Dendritic cell treated with granulocyte-macrophage colony-stimulating factor and Interleukin-4, amounts not matched to agents 40 ng/mL and 50 ng/mL, for 4 days (primary cell): ENCODE results near the gene RDH16.
"Not testable (repeated sequence)": the region's sequence is repeated elsewhere in the genome, so short reads cannot be mapped to it uniquely, and the experiment has no call there.

Experiments used
- H3K27ac Mint-ChIP-seq: one replicate; pipeline ENCODE4 v1.8.0; 2022; ENCODE audit warnings: mild to moderate bottlenecking, mixed read lengths
- H3K27me3 Mint-ChIP-seq: one replicate; pipeline ENCODE4 v1.8.0; 2022; ENCODE audit warnings: mild to moderate bottlenecking, mixed read lengths
- H3K36me3 Mint-ChIP-seq: one replicate; pipeline ENCODE4 v1.8.0; 2022; ENCODE audit warnings: low read depth, mixed read lengths
- H3K4me1 Mint-ChIP-seq: one replicate; pipeline ENCODE4 v1.8.0; 2022; ENCODE audit warnings: low read depth, mixed read lengths
- H3K4me3 Mint-ChIP-seq: one replicate; pipeline ENCODE4 v1.8.0; 2022; ENCODE audit warnings: mild to moderate bottlenecking, moderate library complexity, mixed read lengths
- H3K9me3 Mint-ChIP-seq: one replicate; pipeline ENCODE4 v1.8.0; 2022; ENCODE audit warnings: mixed read lengths
- intact Hi-C: fragments of 100-400 bp; cut with micrococcal nuclease; formaldehyde crosslinking; loops from one replicate; pipeline ENCODE4 v1.15.0; 2022

The RDH16 gene

DNA sequence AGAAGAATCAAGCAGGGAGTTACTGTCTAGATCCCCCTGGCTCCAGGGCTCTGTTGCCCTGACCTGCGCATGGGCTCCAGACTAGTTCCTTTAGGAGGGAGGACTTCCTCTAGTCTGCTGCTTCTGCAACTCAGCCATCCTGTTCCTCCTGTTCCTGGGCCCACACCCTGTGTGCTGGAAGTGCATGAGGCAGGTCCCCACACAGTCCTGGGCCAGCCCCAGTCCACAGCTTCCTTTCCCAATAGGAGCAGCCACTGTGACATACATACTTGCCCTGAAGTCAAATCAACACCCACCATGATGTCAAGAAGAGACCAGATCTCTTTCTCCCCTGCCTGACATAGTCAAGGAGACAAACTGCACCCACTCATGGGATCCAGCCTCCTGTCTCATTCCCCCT is 24.5 kb downstream of the RDH16 start:
- Mint-ChIP-seq H3K4me1 (peaks cover 58% of the 10 kb centered on the region), H3K36me3 (no peaks in the 10 kb centered on the region), H3K9me3 (no peaks in the 10 kb centered on the region), H3K27ac (peak overlapping the region; percentile 90), H3K27me3 (peaks cover 7% of the 10 kb centered on the region), H3K4me3 (no peak overlapping the region)
- intact Hi-C loops: no loop called here

DNA sequence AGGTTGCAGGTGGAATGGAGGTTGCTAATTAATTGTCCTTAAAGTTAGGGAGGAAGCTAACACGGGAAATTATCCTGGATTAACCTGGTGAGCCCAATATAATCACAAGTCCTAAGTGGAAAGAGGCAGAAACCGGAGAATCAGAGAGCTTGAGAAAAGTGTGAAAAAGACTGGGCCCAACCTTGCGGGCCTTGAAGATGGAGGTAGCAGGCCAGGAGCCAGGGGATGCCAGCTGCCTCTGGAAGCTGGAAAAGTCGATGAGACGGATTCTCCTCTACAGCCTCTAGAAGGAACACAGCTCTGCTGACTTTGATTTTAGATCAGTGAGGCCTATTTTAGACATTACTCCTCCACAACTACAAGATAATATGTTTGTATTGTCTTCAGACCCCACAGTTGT is 25.3 kb downstream of the RDH16 start:
- peaks cover 59% of the 10 kb centered on the region for H3K4me1 Mint-ChIP-seq
- no peaks in the 10 kb centered on the region for H3K9me3 Mint-ChIP-seq
- H3K27me3 Mint-ChIP-seq: peaks cover 8% of the 10 kb centered on the region
- H3K27ac Mint-ChIP-seq: peak overlapping the region; percentile 90
- intact Hi-C loops: no loop called here
- no peak overlapping the region for H3K4me3 Mint-ChIP-seq
- no peaks in the 10 kb centered on the region for H3K36me3 Mint-ChIP-seq

DNA sequence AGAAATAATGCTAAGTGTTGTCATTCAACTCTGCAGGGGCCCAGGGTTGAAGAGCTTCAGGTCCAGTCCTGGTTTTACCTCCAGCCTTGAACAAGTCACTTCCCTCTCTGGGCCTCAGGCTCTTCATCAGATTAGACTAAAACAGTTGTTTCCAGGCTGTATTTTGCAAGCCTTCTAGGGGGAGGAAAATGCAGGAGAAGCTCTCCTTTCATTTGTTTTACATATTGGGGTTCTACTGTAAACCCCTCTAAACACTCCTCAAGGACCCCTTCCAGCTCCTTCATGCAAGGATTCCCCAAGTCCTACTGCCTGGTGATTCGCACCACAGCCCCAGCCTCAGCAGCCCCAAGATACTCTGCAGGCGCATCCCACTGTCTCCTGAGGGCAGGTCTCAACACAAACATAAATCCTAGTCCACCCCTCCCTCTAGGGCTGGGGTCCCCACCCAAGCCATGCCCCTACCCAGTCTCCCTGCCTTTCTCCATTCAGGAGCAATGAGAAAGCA is 25.9 kb downstream of the RDH16 start:
- H3K27ac Mint-ChIP-seq: peak overlapping the region; percentile 90
- H3K9me3 Mint-ChIP-seq: no peaks in the 10 kb centered on the region
- no peaks in the 10 kb centered on the region for H3K36me3 Mint-ChIP-seq
- H3K4me3 Mint-ChIP-seq: peak overlapping the region; percentile 55
- peaks cover 59% of the 10 kb centered on the region for H3K4me1 Mint-ChIP-seq
- intact Hi-C loops: no loop called here
- H3K27me3 Mint-ChIP-seq: peaks cover 6% of the 10 kb centered on the region

DNA sequence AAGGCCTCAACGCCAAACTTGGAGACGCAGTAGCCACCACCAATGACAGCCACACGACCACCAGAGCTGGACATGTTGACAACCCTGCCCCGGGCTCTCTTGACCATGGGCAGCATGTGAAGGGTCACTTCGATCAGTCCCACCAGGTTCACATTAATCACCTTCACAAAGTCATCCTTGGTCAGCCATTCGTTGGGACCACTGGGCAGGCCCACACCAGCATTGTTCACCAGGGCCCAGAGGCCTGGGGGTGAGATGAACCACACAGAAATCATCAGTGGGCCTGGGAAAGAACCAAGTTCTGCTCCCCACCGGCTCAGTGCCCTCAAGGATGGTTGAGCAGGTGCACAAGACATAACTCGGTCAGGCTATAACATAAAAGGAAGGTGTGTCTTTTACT is 27.2 kb downstream of the RDH16 start:
- H3K4me1 Mint-ChIP-seq: peaks cover 58% of the 10 kb centered on the region
- peaks cover 6% of the 10 kb centered on the region for H3K27me3 Mint-ChIP-seq
- no peaks in the 10 kb centered on the region for H3K36me3 Mint-ChIP-seq
- intact Hi-C loops: no loop called here
- H3K27ac Mint-ChIP-seq: peak overlapping the region; percentile 39
- H3K4me3 Mint-ChIP-seq: no peak overlapping the region
- H3K9me3 Mint-ChIP-seq: no peaks in the 10 kb centered on the region

DNA sequence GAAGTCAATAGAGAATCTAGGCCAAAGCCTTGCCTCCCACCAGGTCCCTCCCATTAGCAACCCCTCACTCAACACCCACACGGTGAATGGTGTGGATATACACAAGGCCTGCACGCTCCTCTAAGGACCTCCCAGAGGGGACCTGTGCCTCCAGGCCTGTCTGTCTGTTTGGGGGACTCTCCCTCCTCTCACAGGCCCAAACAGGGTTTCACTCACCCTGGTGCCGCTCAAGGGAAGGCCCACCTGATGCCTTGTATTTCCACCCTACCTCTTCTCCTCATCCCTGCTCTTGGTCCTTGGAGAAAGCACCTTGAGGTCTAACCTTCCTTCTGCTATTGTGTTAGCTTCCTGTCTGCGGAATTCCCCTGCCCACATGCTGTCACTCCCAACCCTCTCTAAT is 27.6 kb downstream of the RDH16 start:
- Mint-ChIP-seq H3K4me3 (no peak overlapping the region), H3K9me3 (no peaks in the 10 kb centered on the region), H3K4me1 (peaks cover 53% of the 10 kb centered on the region), H3K36me3 (no peaks in the 10 kb centered on the region), H3K27me3 (peaks cover 6% of the 10 kb centered on the region), H3K27ac (peak overlapping the region; percentile 39)
- intact Hi-C loops: no loop called here

DNA sequence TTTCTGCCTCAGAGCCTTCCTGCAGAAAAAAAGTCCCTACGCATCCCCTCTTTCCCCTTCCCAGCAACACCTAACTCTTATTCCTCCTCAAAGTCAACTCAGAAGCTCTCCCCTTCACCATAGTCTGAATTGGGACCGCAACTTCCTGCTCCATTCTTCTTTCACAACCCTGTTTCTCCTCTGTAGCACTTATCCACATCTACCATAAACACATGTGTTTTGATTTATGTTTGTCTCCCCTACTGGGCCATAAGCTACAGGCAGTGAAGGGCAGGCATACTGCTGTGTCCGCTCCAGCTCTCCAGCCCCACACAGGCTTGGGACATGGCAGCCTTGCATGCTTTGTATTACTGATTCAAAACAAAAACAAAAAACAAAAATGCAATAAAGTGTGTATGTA is 29.1 kb downstream of the RDH16 start:
- Mint-ChIP-seq H3K36me3 (no peaks in the 10 kb centered on the region), H3K4me3 (no peak overlapping the region), H3K4me1 (peaks cover 39% of the 10 kb centered on the region), H3K9me3 (no peaks in the 10 kb centered on the region), H3K27me3 (peaks cover 6% of the 10 kb centered on the region), H3K27ac (no peak overlapping the region)
- intact Hi-C loops: no loop called here

DNA sequence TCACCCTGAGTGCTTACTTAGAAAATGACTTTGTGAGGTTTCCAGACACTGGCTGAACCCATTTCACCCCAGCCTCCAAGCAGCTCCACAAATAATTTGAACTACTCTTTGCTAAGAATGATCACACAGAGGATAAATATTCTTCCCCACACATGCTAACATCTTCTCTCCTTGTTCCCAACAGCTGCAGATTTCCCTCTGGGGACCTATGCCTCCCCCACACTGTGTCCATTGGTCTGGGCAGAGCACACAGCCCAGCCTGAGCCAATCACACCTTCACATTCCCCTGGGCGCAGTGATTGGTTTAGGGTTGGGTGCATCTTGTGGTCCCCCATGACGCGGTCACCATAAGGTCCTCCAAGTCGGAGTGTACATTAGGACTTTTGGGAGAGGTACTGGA is 30.1 kb downstream of the RDH16 start:
- H3K4me3 Mint-ChIP-seq: no peak overlapping the region
- intact Hi-C loops: no loop called here
- no peaks in the 10 kb centered on the region for H3K36me3 Mint-ChIP-seq
- no peaks in the 10 kb centered on the region for H3K9me3 Mint-ChIP-seq
- peaks cover 6% of the 10 kb centered on the region for H3K27me3 Mint-ChIP-seq
- H3K27ac Mint-ChIP-seq: no peak overlapping the region
- H3K4me1 Mint-ChIP-seq: peaks cover 29% of the 10 kb centered on the region

DNA sequence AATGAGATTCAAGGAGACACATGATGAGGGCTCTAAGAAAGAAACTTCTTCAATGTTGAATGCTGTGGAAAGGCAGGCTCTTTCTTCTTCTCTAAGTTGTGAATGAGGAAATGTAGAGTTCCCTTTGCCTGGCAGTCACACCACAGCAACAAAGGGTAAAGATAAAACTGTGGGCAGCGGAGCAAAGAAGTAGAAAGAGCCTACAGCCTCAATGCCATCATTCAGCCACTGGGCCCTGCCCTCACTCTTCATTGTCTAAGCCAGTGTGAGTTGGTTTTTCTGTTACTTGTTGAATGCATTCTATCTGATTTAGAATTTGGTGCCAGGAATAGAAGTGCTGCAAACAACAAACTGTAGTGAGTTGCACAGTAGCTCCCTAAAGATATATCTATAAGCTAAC is 35.4 kb downstream of the RDH16 start:
- no peak overlapping the region for H3K4me3 Mint-ChIP-seq
- H3K4me1 Mint-ChIP-seq: peaks cover 5% of the 10 kb centered on the region
- H3K27ac Mint-ChIP-seq: no peak overlapping the region
- intact Hi-C loops: no loop called here
- H3K36me3 Mint-ChIP-seq: no peaks in the 10 kb centered on the region
- H3K27me3 Mint-ChIP-seq: peaks cover 5% of the 10 kb centered on the region
- H3K9me3 Mint-ChIP-seq: no peaks in the 10 kb centered on the region

DNA sequence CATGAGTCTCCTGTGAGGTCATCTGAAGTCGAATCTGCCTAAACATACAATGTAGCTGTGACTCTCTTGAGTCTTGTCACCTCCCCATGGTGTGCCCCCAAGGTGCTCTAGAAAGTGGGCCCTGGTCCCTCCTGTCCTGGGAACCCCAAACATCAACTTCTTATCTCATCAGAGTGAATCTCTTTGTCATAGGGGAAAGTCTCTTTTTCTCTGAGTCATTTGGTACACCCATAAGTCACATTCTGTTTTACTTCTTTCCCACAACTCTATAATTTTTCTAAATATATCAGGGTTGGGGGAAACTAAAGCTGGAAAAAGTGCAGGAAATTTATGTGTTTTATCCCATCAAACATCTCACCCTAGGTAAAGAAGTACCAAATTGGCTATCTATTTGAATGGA is 36.1 kb downstream of the RDH16 start:
- Mint-ChIP-seq H3K9me3 (no peaks in the 10 kb centered on the region), H3K27ac (no peak overlapping the region), H3K4me1 (peaks cover 5% of the 10 kb centered on the region), H3K4me3 (no peak overlapping the region), H3K27me3 (peaks cover 6% of the 10 kb centered on the region), H3K36me3 (no peaks in the 10 kb centered on the region)
- intact Hi-C loops: no loop called here

DNA sequence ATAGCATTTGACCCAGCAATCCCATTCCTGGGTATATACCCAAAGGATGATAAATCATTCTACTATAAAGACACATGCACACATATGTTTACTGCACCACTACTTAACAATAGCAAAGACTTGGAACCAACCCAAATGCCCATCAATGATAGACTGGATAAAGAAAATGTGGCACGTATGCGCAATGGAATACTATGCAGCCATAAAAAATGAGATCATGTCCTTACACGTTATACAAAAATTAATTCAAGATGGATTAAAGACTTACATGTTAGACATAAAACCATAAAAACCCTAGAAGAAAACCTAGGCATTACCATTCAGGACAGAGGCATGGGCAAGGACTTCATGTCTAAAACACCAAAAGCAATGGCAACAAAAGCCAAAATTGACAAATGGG is 39.3 kb downstream of the RDH16 start:
- H3K4me3 Mint-ChIP-seq, H3K27ac Mint-ChIP-seq, H3K9me3 Mint-ChIP-seq, H3K36me3 Mint-ChIP-seq, H3K4me1 Mint-ChIP-seq, H3K27me3 Mint-ChIP-seq, intact Hi-C loops: not testable (repeated sequence)

DNA sequence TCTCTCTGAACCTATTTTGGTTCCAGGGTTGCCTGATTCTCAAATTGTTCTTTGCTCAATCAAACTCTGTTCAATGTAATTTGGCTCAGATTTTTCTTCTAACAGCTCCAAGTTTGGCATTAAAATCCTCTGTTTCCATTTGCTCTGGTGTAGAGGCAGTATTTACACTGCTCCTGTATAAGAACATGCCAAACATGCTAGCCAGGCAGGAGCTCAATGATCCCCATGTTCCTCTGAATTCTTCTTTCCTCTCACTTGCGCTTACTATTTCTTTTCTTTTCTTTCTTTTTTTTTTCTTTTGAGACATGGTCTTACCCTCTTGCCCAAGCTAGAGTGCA is 40.4 kb downstream of the RDH16 start:
- no peak overlapping the region for H3K4me3 Mint-ChIP-seq
- no peaks in the 10 kb centered on the region for H3K36me3 Mint-ChIP-seq
- H3K27me3 Mint-ChIP-seq: peaks cover 6% of the 10 kb centered on the region
- intact Hi-C loops: no loop called here
- H3K4me1 Mint-ChIP-seq: peaks cover 3% of the 10 kb centered on the region
- no peak overlapping the region for H3K27ac Mint-ChIP-seq
- H3K9me3 Mint-ChIP-seq: no peaks in the 10 kb centered on the region

DNA sequence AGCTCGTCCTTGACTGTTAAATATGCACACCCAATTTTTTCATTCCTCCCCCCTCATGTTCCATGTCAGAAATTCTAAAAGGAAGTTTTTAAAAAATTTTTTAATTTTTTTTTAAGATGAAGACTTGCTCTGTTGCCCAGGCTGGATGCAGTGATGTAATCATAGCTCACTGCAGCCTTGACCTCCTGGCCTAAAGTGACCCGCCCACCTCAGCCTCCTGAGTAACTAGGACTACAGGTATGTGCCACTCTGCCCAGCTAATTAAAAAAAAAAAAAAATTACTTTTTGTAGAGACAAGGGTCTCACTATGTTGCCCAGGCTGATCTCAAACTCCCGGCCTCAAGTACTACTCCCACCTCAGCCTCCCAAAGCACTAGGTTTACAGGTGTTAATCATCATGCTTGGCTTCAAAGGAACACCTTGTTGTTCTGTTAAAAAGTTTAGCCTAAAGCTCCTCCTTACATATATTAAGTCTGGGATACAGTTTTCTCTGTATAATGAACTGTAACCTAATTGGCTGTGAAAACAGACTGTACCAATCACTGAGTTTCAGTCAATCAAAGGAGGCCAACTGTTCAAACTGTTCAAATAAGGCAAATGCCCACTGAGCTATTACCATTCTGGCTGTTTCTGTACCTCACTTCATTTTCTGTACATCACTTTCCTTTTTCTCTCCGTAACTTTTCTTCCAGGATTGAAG is 41.0 kb downstream of the RDH16 start:
- intact Hi-C loops: no loop called here
- no peak overlapping the region for H3K4me3 Mint-ChIP-seq
- no peaks in the 10 kb centered on the region for H3K9me3 Mint-ChIP-seq
- no peaks in the 10 kb centered on the region for H3K4me1 Mint-ChIP-seq
- H3K27me3 Mint-ChIP-seq: peaks cover 6% of the 10 kb centered on the region
- H3K36me3 Mint-ChIP-seq: no peaks in the 10 kb centered on the region
- no peak overlapping the region for H3K27ac Mint-ChIP-seq

DNA sequence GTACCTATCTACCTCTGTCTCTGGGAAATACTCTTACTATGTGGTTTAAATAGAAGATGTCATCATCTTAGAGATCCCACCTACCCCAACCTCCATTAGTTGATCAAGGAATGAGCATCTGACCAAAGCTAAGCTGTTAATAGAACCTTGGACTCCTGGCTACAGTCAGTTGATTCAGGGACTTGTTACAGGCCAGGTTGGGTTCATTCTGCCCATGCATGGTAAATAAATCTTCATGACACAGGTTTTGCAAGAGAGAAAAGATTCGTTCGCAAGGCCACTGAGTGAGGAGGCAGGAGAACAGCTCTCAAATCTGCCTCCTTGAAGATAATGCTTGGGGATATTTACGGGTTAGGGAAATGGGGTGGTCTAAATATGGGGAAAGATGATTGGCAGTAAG is 42.7 kb downstream of the RDH16 start:
- Mint-ChIP-seq H3K27ac (no peak overlapping the region), H3K36me3 (no peaks in the 10 kb centered on the region), H3K4me1 (no peaks in the 10 kb centered on the region), H3K27me3 (peaks cover 6% of the 10 kb centered on the region), H3K9me3 (peaks cover 10% of the 10 kb centered on the region), H3K4me3 (no peak overlapping the region)
- intact Hi-C loops: no loop called here

DNA sequence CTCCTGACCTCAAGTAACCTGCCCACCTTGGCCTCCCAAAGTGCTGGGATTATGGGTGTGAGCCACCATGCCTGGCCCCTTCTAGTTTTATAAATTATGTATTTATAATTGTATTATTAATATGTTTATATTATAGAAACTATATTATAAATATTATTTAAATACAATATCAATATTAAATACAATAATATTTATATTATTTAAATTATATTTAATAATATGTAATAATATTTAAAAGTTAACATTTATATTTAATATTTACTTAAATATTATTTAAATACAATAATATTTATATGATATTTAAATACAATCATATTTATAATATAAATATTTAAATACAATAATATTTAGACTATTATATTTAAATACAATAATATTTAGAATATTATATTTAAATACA is 43.2 kb downstream of the RDH16 start:
- H3K27me3 Mint-ChIP-seq: peaks cover 6% of the 10 kb centered on the region
- intact Hi-C loops: no loop called here
- no peaks in the 10 kb centered on the region for H3K36me3 Mint-ChIP-seq
- H3K9me3 Mint-ChIP-seq: peaks cover 14% of the 10 kb centered on the region
- no peak overlapping the region for H3K4me3 Mint-ChIP-seq
- no peaks in the 10 kb centered on the region for H3K4me1 Mint-ChIP-seq
- no peak overlapping the region for H3K27ac Mint-ChIP-seq

DNA sequence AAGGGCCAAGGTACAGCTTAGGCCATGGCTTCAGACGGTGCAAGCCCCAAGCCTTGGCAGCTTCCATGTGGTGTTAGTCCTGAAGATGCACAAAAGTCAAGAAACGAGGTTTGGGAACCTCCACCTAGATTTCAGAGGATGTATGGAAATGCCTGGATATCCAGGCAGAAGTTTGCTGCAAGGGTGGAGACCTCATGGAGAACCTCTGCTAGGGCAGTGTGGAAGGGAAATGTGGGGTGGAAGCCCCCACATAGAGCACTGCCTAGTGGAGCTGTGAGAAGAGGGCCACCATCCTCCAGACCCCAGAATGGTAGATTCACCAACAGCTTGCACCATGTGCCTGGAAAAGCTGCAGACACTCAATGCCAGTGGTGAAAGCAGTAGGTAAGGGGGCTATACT is 48.0 kb downstream of the RDH16 start:
- H3K36me3 Mint-ChIP-seq, H3K4me1 Mint-ChIP-seq, H3K4me3 Mint-ChIP-seq, intact Hi-C loops, H3K27ac Mint-ChIP-seq, H3K27me3 Mint-ChIP-seq: not testable (repeated sequence)
- H3K9me3 Mint-ChIP-seq: peaks cover 22% of the 10 kb centered on the region
